Measurements from ENCODE around the gene GPR50.

- TF ChIP-seq CTCF (conservative IDR thresholded peaks at IDR 0.05; ENCODE audit: low read depth, low read length), result no peak
- no peak for TF ChIP-seq RAD21 (IDR thresholded peaks at IDR 0.05; ENCODE audit: low read length)
- TF ChIP-seq POLR2A (IDR thresholded peaks at IDR 0.05; ENCODE audit: low read depth, low read length), result no peak
- no peak for TF ChIP-seq NFE2L2 (IDR thresholded peaks at IDR 0.05; ENCODE audit: low read depth, low read length)
- TF ChIP-seq RCOR1 (IDR thresholded peaks at IDR 0.05; ENCODE audit: insufficient replicate concordance, low read length), result no peak
- no peak for TF ChIP-seq ELK1 (IDR thresholded peaks at IDR 0.05; ENCODE audit: borderline replicate concordance, low read depth, low read length)
- no peak for TF ChIP-seq RFX5 (IDR thresholded peaks at IDR 0.05; ENCODE audit: low read depth, low read length)
- no peak for TF ChIP-seq CEBPB (IDR thresholded peaks at IDR 0.05; ENCODE audit: low read depth, low read length)
- no peak for TF ChIP-seq SMC3 (IDR thresholded peaks at IDR 0.05; ENCODE audit: low read depth, low read length)
- no peak for TF ChIP-seq FOS (IDR thresholded peaks at IDR 0.05; ENCODE audit: low read depth, low read length)
- no peak for TF ChIP-seq BHLHE40 (IDR thresholded peaks at IDR 0.05; ENCODE audit: low read depth, low read length)
These were observed 50.6 kb downstream of the GPR50 start for GRCh38 chrX:151226941-151227340.

Measured in IMR-90 (cell line).